HepG2 (cell line): Measurements from ENCODE around the gene B4GALT1. TPM values are rescaled to one million over a fixed set of nuclear protein-coding genes. Genes with fewer than 3 reads are reported as not detected.

ENCODE experiments used
- ATF7 ChIP-seq, 2 experiments: fragments of 450-650 bp in 1 of 2; sonication (generic) in 1 of 2; formaldehyde crosslinking in 1 of 2; IDR thresholded peaks; 2 replicates each; pipeline versions ENCODE4 v1.4.0 to v1.6.1; 2016 to 2020; ENCODE audit warnings: antibody characterized with exemption in 1 of 2, mild to moderate bottlenecking in 1 of 2, missing genetic modification reagents in 1 of 2
- CENPT ChIP-seq: sonication (generic); formaldehyde crosslinking; IDR thresholded peaks from 2 replicates; pipeline ENCODE4 v1.8.0; 2022; ENCODE audit warnings: low read depth, mild to moderate bottlenecking, moderate library complexity, missing genetic modification reagents
- GMEB1 ChIP-seq: sonication (generic); formaldehyde crosslinking; IDR thresholded peaks from 2 replicates; pipeline ENCODE4 v1.5.1; 2020; ENCODE audit warnings: missing genetic modification reagents, mild to moderate bottlenecking, borderline replicate concordance
- HNRNPL ChIP-seq: fragments of 200-400 bp; formaldehyde crosslinking; IDR thresholded peaks from 2 replicates; pipeline ENCODE4 v1.6.1; 2017; ENCODE audit warnings: mild to moderate bottlenecking, low read depth, low read length
- KMT2B ChIP-seq: IDR thresholded peaks from 2 replicates; pipeline ENCODE4 v1.6.1; 2016; ENCODE audit warnings: missing genetic modification reagents, missing compliant biosample characterization
- NFAT5 ChIP-seq: sonication (generic); formaldehyde crosslinking; IDR thresholded peaks from 2 replicates; pipeline ENCODE4 v1.4.0; 2020; ENCODE audit warnings: missing genetic modification reagents
- RBAK ChIP-seq: sonication (generic); formaldehyde crosslinking; IDR thresholded peaks from 2 replicates; pipeline ENCODE4 v1.5.1; 2020; ENCODE audit warnings: mild to moderate bottlenecking, missing genetic modification reagents
- SALL1 ChIP-seq: sonication (generic); formaldehyde crosslinking; IDR thresholded peaks from 2 replicates; pipeline ENCODE4 v1.8.0; 2022; ENCODE audit warnings: mild to moderate bottlenecking, missing genetic modification reagents
- SMAD3 ChIP-seq: sonication (generic); formaldehyde crosslinking; IDR thresholded peaks from 2 replicates; pipeline ENCODE4 v1.4.0; 2020; ENCODE audit warnings: missing genetic modification reagents
- SOX5 ChIP-seq: IDR thresholded peaks from 2 replicates; pipeline ENCODE4 v1.6.1; 2016; ENCODE audit warnings: borderline replicate concordance
- SP2 ChIP-seq: sonication (generic); formaldehyde crosslinking; IDR thresholded peaks from 2 replicates; pipeline ENCODE4 v1.5.1; 2020; ENCODE audit warnings: mild to moderate bottlenecking, missing genetic modification reagents
- TIGD3 ChIP-seq: sonication (generic); formaldehyde crosslinking; IDR thresholded peaks from 2 replicates; pipeline ENCODE4 v1.5.1; 2020; ENCODE audit warnings: mild to moderate bottlenecking, missing genetic modification reagents, borderline replicate concordance
- ZNF563 ChIP-seq: sonication (generic); formaldehyde crosslinking; IDR thresholded peaks from 2 replicates; pipeline ENCODE4 v1.8.0; 2022; ENCODE audit warnings: mild to moderate bottlenecking, moderate library complexity, missing genetic modification reagents
- ZNF577 ChIP-seq: sonication (generic); formaldehyde crosslinking; IDR thresholded peaks from 2 replicates; pipeline ENCODE4 v1.4.0; 2020; ENCODE audit warnings: mild to moderate bottlenecking, low read depth, missing genetic modification reagents, borderline replicate concordance
- ZNF710 ChIP-seq: sonication (generic); formaldehyde crosslinking; IDR thresholded peaks from 2 replicates; pipeline ENCODE4 v1.5.0; 2020; ENCODE audit warnings: mild to moderate bottlenecking, missing genetic modification reagents, borderline replicate concordance
- ZNF788 ChIP-seq: sonication (generic); formaldehyde crosslinking; IDR thresholded peaks from 2 replicates; pipeline ENCODE4 v1.5.0; 2020; ENCODE audit warnings: mild to moderate bottlenecking, missing genetic modification reagents, borderline replicate concordance
- polyA plus RNA-seq, 8 experiments: library from polyadenylated mRNA; depleted of rRNA in 3 of 8; stranded (reverse) in 7 of 8; unstranded in 1 of 8; fragments of >200 nt; fragmentation: Illumina TruSeq in 4 of 8; extraction: Trizol in 4 of 8; gene quantifications; 2 replicates each; pipeline versions ENCODE4 v1.2.1 to v1.2.3, GENCODE V29; 2011 to 2016; ENCODE audit warnings: low read depth in 4 of 8, missing spikeins in 1 of 8, mixed read lengths in 1 of 8; ENCODE audit not compliant: insufficient read depth in 1 of 8
- total RNA-seq, 5 experiments: library from RNA; depleted of rRNA; stranded (reverse); fragments of >200 nt; fragmentation: Illumina TruSeq; extraction: Trizol; gene quantifications; 2 replicates each; pipeline ENCODE4 v1.2.3, GENCODE V29; 2016; ENCODE audit warnings: low read depth in 1 of 5
- TF ChIP-seq, protein P1 (sequence below): sonication (generic); formaldehyde crosslinking; IDR thresholded peaks from 2 replicates; pipeline ENCODE4 v1.4.0; 2020; ENCODE audit warnings: low read depth, mild to moderate bottlenecking, missing genetic modification reagents

Gene B4GALT1
- total and polyA plus RNA-seq, 2 of the 13 experiments (the other 11 are each of a cell fraction or from before 2014, with no cell fraction given), result 15.7 to 33.5 TPM

DNA sequence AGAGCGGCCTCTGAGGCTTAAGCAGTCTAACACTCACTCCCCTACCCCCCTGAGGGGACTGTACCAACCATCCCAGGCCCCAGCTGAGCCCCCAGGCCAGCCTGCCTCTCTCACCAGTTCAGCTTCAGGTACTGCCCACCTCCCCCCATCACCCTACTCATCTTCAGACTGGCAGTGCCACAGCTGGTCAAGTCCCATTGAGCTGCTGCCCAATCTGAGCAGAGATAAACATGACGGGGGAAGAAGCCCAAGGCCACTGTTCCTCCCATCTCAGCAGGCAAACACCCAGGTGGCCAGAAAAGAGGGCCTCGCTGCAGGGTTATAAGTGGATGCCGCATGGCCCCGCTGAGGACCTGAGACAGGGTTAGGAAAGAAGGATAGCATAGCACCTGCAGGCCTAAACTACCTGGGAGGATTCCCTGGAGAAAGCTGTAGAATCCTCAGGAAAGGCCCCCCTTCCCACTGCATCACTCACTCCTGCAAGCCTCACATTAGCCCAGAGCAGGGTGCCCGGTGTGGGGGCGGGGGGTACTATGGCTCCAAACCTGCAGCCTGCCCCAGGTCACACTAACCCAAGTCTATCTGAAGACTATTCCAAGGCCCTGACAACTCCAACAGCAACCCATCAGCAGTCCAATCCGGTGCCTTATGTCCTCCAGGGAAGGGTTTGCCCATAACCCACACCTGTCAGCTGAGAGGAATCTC lies 3.6 kb downstream of the B4GALT1 start (continued):
- TF ChIP-seq ZNF788 (CRISPR knock-in tag) (peak; percentile 24; the same call in 1 of the 2 replicates), SOX5 (CRISPR knock-in tag) (no peak), ZNF577 (no peak), ATF7 (IDR thresholded peaks at IDR 0.05) (no peak), ATF7 (CRISPR knock-in tag; IDR thresholded peaks at IDR 0.05) (no peak), ZNF710 (CRISPR knock-in tag) (0 out of 2 replicates have a peak, but pooled peaks have one; percentile 11), ZNF563 (CRISPR knock-in tag) (no peak), GMEB1 (CRISPR knock-in tag) (no peak), SMAD3 (CRISPR knock-in tag) (0 out of 2 replicates have a peak, but pooled peaks have one; percentile 6), TIGD3 (no peak), SP2 (no peak), CENPT (no peak), SALL1 (CRISPR knock-in tag) (no peak), HNRNPL (peak; percentile 64), KMT2B (CRISPR knock-in tag) (no peak), RBAK (CRISPR knock-in tag) (no peak), NFAT5 (CRISPR knock-in tag) (no peak)
- TF ChIP-seq, protein P1, sequence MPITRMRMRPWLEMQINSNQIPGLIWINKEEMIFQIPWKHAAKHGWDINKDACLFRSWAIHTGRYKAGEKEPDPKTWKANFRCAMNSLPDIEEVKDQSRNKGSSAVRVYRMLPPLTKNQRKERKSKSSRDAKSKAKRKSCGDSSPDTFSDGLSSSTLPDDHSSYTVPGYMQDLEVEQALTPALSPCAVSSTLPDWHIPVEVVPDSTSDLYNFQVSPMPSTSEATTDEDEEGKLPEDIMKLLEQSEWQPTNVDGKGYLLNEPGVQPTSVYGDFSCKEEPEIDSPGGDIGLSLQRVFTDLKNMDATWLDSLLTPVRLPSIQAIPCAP (CRISPR knock-in tag), result no peak
